Colonic mucosa (tissue), 4 donors: Measurements from ENCODE around the gene VWA5B1. TPM values are rescaled to one million over a fixed set of nuclear protein-coding genes. Genes with fewer than 3 reads are reported as not detected.
A peak's percentile ranks its signal among the peaks of the same experiment; 100 is the strongest.

ENCODE experiments used
- DNase-seq: peaks from one replicate; pipeline ENCODE4 v3.0.0-alpha.2; 2020
- H3K27ac ChIP-seq: fragments of 200-600 bp; one replicate; pipeline ENCODE4 v1.8.0; 2021
- H3K27me3 ChIP-seq: fragments of 200-600 bp; one replicate; pipeline ENCODE4 v1.8.0; 2021
- H3K36me3 ChIP-seq: fragments of 200-600 bp; one replicate; pipeline ENCODE4 v1.8.0; 2021
- H3K4me1 ChIP-seq: fragments of 200-600 bp; one replicate; pipeline ENCODE4 v1.8.0; 2021; ENCODE audit warnings: mild to moderate bottlenecking
- H3K4me3 ChIP-seq: fragments of 200-600 bp; one replicate; pipeline ENCODE4 v1.8.0; 2021
- H3K9ac ChIP-seq, 2 donors: one replicate each; pipeline ENCODE4 v1.7.0; 2013; ENCODE audit warnings: control low read depth in 2 of 2, low read depth in 2 of 2, low read length in 2 of 2
- H3K9me3 ChIP-seq: fragments of 200-600 bp; one replicate; pipeline ENCODE4 v1.8.0; 2021
- CTCF ChIP-seq: fragments of 200-600 bp; IDR thresholded peaks from one replicate; pipeline ENCODE4 v1.8.0; 2022; ENCODE audit warnings: antibody characterized with exemption, mild to moderate bottlenecking
- intact Hi-C: fragments of 100-400 bp; cut with DNase I; formaldehyde crosslinking; loops from one replicate; pipeline ENCODE4 v1.14.1; 2022
- total RNA-seq, 2 donors: library from RNA; stranded (reverse); fragmentation: NEBNext Ultra II Directional in 1 of 2; extraction: Animal tissue kit (Norgen Biotek cat#: 25700) in 1 of 2; gene quantifications; one replicate each; pipeline ENCODE4 v1.2.1, GENCODE V29; 2021
- donor health status: healthy.
- donor health status: DM: no; HTN: no; CAD: no.
- donor health status: DM: no; HTN: no; CAD: no.

Gene VWA5B1
- total RNA-seq, 2 donors from 2014 or later: 0.29 to 0.30 TPM

GRCh38 chr1:20358761-20359263 is 68.1 kb downstream of the VWA5B1 start:
- Histone ChIP-seq H3K9ac (peak overlapping the region in 1 of 2 donors; percentile 41), H3K27ac (peak overlapping the region; percentile 22)
- peak; percentile 90 for DNase-seq

GRCh38 chr1:20359451-20360330 is 69.0 kb downstream of the VWA5B1 start:
- no peaks in the 10 kb centered on the region for H3K36me3 ChIP-seq
- no peaks in the 10 kb centered on the region for H3K9me3 ChIP-seq
- no peak overlapping the region for H3K27ac ChIP-seq
- H3K4me1 ChIP-seq: peaks cover 4% of the 10 kb centered on the region
- DNase-seq: peak; percentile 60
- H3K27me3 ChIP-seq: peaks cover 3% of the 10 kb centered on the region
- H3K4me3 ChIP-seq: no peak overlapping the region
- TF ChIP-seq CTCF: no peak
- intact Hi-C loops: loop anchor here (5.0 to 10.0 kb wide), 2 partner anchors 133 to 145 kb away; no protein-coding TSS in a partner anchor
- peak overlapping the region in 1 of 2 donors; percentile 41 for H3K9ac ChIP-seq

More at GRCh38 chr1:20358761-20359263, 68.1 kb downstream of the VWA5B1 start:
- Histone ChIP-seq H3K27me3 (no peaks in the 10 kb centered on the region), H3K9me3 (no peaks in the 10 kb centered on the region), H3K4me1 (peaks cover 4% of the 10 kb centered on the region), H3K36me3 (no peaks in the 10 kb centered on the region), H3K4me3 (no peak overlapping the region)
- intact Hi-C loops: no loop called here
- TF ChIP-seq CTCF: no peak

GRCh38 chr1:20361401-20361800 is 70.7 kb downstream of the VWA5B1 start:
- no peak for DNase-seq
- TF ChIP-seq CTCF: no peak
- intact Hi-C loops: loop anchor here (5.0 to 10.0 kb wide), 2 partner anchors 131 to 147 kb away; no protein-coding TSS in a partner anchor
- Histone ChIP-seq H3K4me1 (peaks cover 4% of the 10 kb centered on the region), H3K9me3 (no peaks in the 10 kb centered on the region), H3K4me3 (no peak overlapping the region), H3K27me3 (peaks cover 20% of the 10 kb centered on the region), H3K36me3 (no peaks in the 10 kb centered on the region), H3K9ac (no peak overlapping the region), H3K27ac (no peak overlapping the region)

GRCh38 chr1:20361805-20362381 is 71.2 kb downstream of the VWA5B1 start:
- Histone ChIP-seq H3K36me3 (no peaks in the 10 kb centered on the region), H3K9ac (no peak overlapping the region), H3K27ac (no peak overlapping the region), H3K4me1 (peaks cover 7% of the 10 kb centered on the region), H3K9me3 (no peaks in the 10 kb centered on the region), H3K27me3 (peaks cover 25% of the 10 kb centered on the region), H3K4me3 (no peak overlapping the region)
- intact Hi-C loops: loop anchor here (5.0 to 10.0 kb wide), 2 partner anchors 130 to 147 kb away; no protein-coding TSS in a partner anchor
- peak; percentile 75 for DNase-seq
- peak; percentile 70 for TF ChIP-seq CTCF

- Histone ChIP-seq H3K4me3 (no peak overlapping the region), H3K9ac (no peak overlapping the region), H3K4me1 (peaks cover 11% of the 10 kb centered on the region), H3K27me3 (peaks cover 34% of the 10 kb centered on the region), H3K36me3 (no peaks in the 10 kb centered on the region), H3K9me3 (no peaks in the 10 kb centered on the region), H3K27ac (no peak overlapping the region)
- intact Hi-C loops: loop anchor here (5.0 to 10.0 kb wide), 2 partner anchors 129 to 148 kb away; no protein-coding TSS in a partner anchor
- TF ChIP-seq CTCF: no peak
- DNase-seq: no peak
Measured at GRCh38 chr1:20362856-20363255, 72.2 kb downstream of the VWA5B1 start.
